K562 (cell line): ENCODE data around the gene NCKAP1. TPM values are rescaled to one million over a fixed set of nuclear protein-coding genes. Genes with fewer than 3 reads are reported as not detected.

Source experiments
- CXXC5 ChIP-seq: fragments of 250-450 bp; sonication (Bioruptor Pico); IDR thresholded peaks from 2 replicates; pipeline ENCODE4 v1.8.0; 2022; ENCODE audit warnings: inconsistent platforms, mild to moderate bottlenecking, moderate library complexity
- ZBTB7A ChIP-seq: IDR thresholded peaks from 2 replicates; pipeline ENCODE4 v1.6.1; 2011; ENCODE audit warnings: low read depth, mild to moderate bottlenecking, low read length, moderate library complexity, borderline replicate concordance; ENCODE audit not compliant: control insufficient read depth
- ZKSCAN1 ChIP-seq: fragments of 150-350 bp; IDR thresholded peaks from 2 replicates; pipeline ENCODE4 v1.6.1; 2016; ENCODE audit warnings: low read depth, low read length
- polyA plus RNA-seq, 8 experiments: library from polyadenylated mRNA; depleted of rRNA in 4 of 8; stranded (reverse) in 5 of 8; unstranded in 3 of 8; fragments of >200 nt; fragmentation: Nextera tagmentation in 2 of 8; fragmentation: Illumina TruSeq in 1 of 8; extraction: Ambion mirVana in 2 of 8; extraction: Trizol in 1 of 8; gene quantifications; 2 replicates each; pipeline versions ENCODE4 v1.2.1 to v1.2.3, GENCODE V29; 2011 to 2014; ENCODE audit warnings: inconsistent platforms in 1 of 8, missing spikeins in 1 of 8
- total RNA-seq, 7 experiments: library from RNA; depleted of rRNA in 6 of 7; stranded (reverse); fragments of >200 nt in 6 of 7; fragmentation: Illumina TruSeq in 2 of 7; extraction: Trizol in 2 of 7; gene quantifications; 2 replicates each; pipeline versions ENCODE4 v1.2.1 to v1.2.3, GENCODE V29; 2011 to 2021; ENCODE audit warnings: low replicate concordance in 1 of 7
- TF ChIP-seq, protein P1 (sequence below), 2 experiments: fragments of 450-650 bp in 1 of 2; sonication (generic) in 1 of 2; formaldehyde crosslinking in 1 of 2; IDR thresholded peaks; 2 replicates each; pipeline versions ENCODE4 v1.7.1 to v1.9.0; 2016 to 2022; ENCODE audit warnings: inconsistent platforms in 1 of 2, mild to moderate bottlenecking in 1 of 2, missing genetic modification reagents in 1 of 2

Gene NCKAP1
- total and polyA plus RNA-seq, 9 of the 15 experiments (the other 6 are each of a cell fraction or from before 2014, with no cell fraction given), result 34.0 to 153 (median 88.7) TPM

DNA sequence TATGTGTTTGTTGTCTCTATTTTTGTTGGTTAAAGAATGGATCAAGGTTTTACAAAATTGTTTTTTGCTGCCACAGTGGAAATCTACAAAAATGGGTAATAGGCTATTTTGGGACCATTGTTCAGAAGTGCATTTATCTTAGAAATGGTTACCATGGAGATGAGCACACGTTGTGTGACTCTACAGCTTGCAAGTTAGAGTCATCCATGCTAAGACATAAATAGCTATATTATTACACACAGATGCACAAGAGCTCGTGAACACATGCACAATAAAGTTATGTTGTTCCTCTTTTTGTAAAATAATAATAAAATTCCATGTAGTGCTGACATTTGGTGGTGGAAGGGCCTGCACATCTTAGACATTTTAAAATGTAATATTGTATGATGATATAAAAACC is 24.8 kb upstream of the NCKAP1 start (continued):
- TF ChIP-seq, protein P1, sequence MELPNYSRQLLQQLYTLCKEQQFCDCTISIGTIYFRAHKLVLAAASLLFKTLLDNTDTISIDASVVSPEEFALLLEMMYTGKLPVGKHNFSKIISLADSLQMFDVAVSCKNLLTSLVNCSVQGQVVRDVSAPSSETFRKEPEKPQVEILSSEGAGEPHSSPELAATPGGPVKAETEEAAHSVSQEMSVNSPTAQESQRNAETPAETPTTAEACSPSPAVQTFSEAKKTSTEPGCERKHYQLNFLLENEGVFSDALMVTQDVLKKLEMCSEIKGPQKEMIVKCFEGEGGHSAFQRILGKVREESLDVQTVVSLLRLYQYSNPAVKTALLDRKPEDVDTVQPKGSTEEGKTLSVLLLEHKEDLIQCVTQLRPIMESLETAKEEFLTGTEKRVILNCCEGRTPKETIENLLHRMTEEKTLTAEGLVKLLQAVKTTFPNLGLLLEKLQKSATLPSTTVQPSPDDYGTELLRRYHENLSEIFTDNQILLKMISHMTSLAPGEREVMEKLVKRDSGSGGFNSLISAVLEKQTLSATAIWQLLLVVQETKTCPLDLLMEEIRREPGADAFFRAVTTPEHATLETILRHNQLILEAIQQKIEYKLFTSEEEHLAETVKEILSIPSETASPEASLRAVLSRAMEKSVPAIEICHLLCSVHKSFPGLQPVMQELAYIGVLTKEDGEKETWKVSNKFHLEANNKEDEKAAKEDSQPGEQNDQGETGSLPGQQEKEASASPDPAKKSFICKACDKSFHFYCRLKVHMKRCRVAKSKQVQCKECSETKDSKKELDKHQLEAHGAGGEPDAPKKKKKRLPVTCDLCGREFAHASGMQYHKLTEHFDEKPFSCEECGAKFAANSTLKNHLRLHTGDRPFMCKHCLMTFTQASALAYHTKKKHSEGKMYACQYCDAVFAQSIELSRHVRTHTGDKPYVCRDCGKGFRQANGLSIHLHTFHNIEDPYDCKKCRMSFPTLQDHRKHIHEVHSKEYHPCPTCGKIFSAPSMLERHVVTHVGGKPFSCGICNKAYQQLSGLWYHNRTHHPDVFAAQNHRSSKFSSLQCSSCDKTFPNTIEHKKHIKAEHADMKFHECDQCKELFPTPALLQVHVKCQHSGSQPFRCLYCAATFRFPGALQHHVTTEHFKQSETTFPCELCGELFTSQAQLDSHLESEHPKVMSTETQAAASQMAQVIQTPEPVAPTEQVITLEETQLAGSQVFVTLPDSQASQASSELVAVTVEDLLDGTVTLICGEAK (IDR thresholded peaks at IDR 0.05), result peak; percentile 79
- TF ChIP-seq, protein P1 (CRISPR knock-in tag; IDR thresholded peaks at IDR 0.05), result peak; percentile 81
- TF ChIP-seq CXXC5 (CRISPR knock-in tag), result no peak
- TF ChIP-seq ZKSCAN1, result no peak
- no peak for TF ChIP-seq ZBTB7A
- TF ChIP-seq, all 486 proteins: peak for 6
